Peyer's patch (tissue), 4 donors: ENCODE results near the gene APH1B.

Experiments used
- POLR2A ChIP-seq, 2 donors: fragments of 450-650 bp; IDR thresholded peaks; one replicate each; pipeline ENCODE4 v1.5.1; 2017; ENCODE audit warnings: antibody characterized with exemption in 2 of 2, mild to moderate bottlenecking in 2 of 2, moderate library complexity in 2 of 2
- TF ChIP-seq, protein P1 (sequence below), 6 experiments: fragments of 450-650 bp in 4 of 6; fragments of 200-600 bp in 2 of 6; sonication (generic) in 1 of 6; IDR thresholded peaks; one replicate each; pipeline ENCODE4 v1.5.1; 2017 to 2019; ENCODE audit warnings: antibody characterized with exemption in 6 of 6, mild to moderate bottlenecking in 3 of 6, moderate library complexity in 1 of 6

DNA sequence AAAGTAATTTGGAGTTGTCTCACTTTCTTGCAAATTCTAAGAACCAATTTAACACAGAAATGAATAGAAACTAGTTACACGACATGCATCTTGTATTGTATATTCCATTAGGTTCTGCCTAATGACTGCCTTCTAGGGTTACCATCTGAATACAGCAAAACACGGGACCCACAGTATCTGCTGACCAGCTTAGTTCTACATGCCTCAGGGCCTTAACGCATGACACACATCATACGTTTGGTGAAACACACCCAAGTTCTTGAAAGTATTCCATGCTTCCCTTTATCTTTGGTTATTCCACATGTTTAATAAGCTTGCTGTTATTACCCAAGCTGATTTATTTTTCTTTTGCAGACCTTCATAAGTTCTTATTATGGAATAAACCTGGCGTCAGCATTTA, 27.9 kb downstream of the APH1B start:
- TF ChIP-seq, protein P1, sequence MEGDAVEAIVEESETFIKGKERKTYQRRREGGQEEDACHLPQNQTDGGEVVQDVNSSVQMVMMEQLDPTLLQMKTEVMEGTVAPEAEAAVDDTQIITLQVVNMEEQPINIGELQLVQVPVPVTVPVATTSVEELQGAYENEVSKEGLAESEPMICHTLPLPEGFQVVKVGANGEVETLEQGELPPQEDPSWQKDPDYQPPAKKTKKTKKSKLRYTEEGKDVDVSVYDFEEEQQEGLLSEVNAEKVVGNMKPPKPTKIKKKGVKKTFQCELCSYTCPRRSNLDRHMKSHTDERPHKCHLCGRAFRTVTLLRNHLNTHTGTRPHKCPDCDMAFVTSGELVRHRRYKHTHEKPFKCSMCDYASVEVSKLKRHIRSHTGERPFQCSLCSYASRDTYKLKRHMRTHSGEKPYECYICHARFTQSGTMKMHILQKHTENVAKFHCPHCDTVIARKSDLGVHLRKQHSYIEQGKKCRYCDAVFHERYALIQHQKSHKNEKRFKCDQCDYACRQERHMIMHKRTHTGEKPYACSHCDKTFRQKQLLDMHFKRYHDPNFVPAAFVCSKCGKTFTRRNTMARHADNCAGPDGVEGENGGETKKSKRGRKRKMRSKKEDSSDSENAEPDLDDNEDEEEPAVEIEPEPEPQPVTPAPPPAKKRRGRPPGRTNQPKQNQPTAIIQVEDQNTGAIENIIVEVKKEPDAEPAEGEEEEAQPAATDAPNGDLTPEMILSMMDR (IDR thresholded peaks at IDR 0.05) = no peak
- TF ChIP-seq POLR2A (IDR thresholded peaks at IDR 0.05) = no peak
